H9 (cell line): ENCODE results near the gene LBX1. TPM values are rescaled to one million over a fixed set of nuclear protein-coding genes. Genes with fewer than 3 reads are reported as not detected.

ENCODE experiments used
- DNase-seq: peaks from one replicate; pipeline ENCODE4 v3.0.0-alpha.2; 2017
- H2AFZ ChIP-seq: one replicate; pipeline ENCODE4 v1.6.1; 2013; ENCODE audit warnings: mild to moderate bottlenecking, low read length, control low read depth, moderate library complexity
- H2AK5ac ChIP-seq: 2 replicates; pipeline ENCODE4 v1.6.1; 2013; ENCODE audit warnings: low read length, control low read depth, mixed read lengths; ENCODE audit not compliant: insufficient read length
- H2BK120ac ChIP-seq: one replicate; pipeline ENCODE4 v1.6.1; 2013; ENCODE audit warnings: low read depth, mild to moderate bottlenecking, low read length, control low read depth, inconsistent platforms; ENCODE audit not compliant: poor library complexity, severe bottlenecking
- H2BK12ac ChIP-seq: 2 replicates; pipeline ENCODE4 v1.6.1; 2013; ENCODE audit warnings: low read length, control low read depth, mixed read lengths, low read depth; ENCODE audit not compliant: insufficient read length
- H2BK15ac ChIP-seq: 2 replicates; pipeline ENCODE4 v1.6.1; 2013; ENCODE audit warnings: low read depth, low read length, control low read depth
- H2BK20ac ChIP-seq: one replicate; pipeline ENCODE4 v1.6.1; 2013; ENCODE audit warnings: low read depth, mild to moderate bottlenecking, low read length, control low read depth, inconsistent platforms; ENCODE audit not compliant: poor library complexity, severe bottlenecking
- H2BK5ac ChIP-seq: 2 replicates; pipeline ENCODE4 v1.6.1; 2013; ENCODE audit warnings: low read length, control low read depth, mixed read lengths; ENCODE audit not compliant: insufficient read length
- H3K14ac ChIP-seq: 2 replicates; pipeline ENCODE4 v1.6.1; 2013; ENCODE audit warnings: low read length, control low read depth; ENCODE audit not compliant: insufficient read depth
- H3K18ac ChIP-seq: 2 replicates; pipeline ENCODE4 v1.6.1; 2013; ENCODE audit warnings: low read depth, mild to moderate bottlenecking, mixed read lengths, low read length, control low read depth; ENCODE audit not compliant: insufficient read length
- H3K23ac ChIP-seq: 2 replicates; pipeline ENCODE4 v1.6.1; 2013; ENCODE audit warnings: low read length, control low read depth, mixed read lengths, low read depth; ENCODE audit not compliant: insufficient read length
- H3K23me2 ChIP-seq: 2 replicates; pipeline ENCODE4 v1.6.1; 2013; ENCODE audit warnings: low read depth, mild to moderate bottlenecking, mixed read lengths, low read length, control low read depth; ENCODE audit not compliant: insufficient read length, poor library complexity, severe bottlenecking
- H3K27ac ChIP-seq: 2 replicates; pipeline ENCODE4 v1.5.1; 2013; ENCODE audit warnings: low read length, control low read depth, mixed read lengths, low read depth; ENCODE audit not compliant: insufficient read length
- H3K27me3 ChIP-seq: 2 replicates; pipeline ENCODE4 v1.6.1; 2013; ENCODE audit warnings: low read length, control low read depth, inconsistent platforms; ENCODE audit not compliant: insufficient read depth
- H3K4ac ChIP-seq: 2 replicates; pipeline ENCODE4 v1.6.1; 2013; ENCODE audit warnings: low read depth, mild to moderate bottlenecking, control low read depth, inconsistent platforms, low read length, moderate library complexity
- H3K4me1 ChIP-seq: 2 replicates; pipeline ENCODE4 v1.6.1; 2013; ENCODE audit warnings: low read length, control low read depth, inconsistent platforms; ENCODE audit not compliant: insufficient read depth
- H3K4me2 ChIP-seq: 2 replicates; pipeline ENCODE4 v1.6.1; 2013; ENCODE audit warnings: low read length, control low read depth, mixed read lengths; ENCODE audit not compliant: insufficient read length, insufficient read depth
- H3K56ac ChIP-seq: 2 replicates; pipeline ENCODE4 v1.6.1; 2013; ENCODE audit warnings: low read depth, mild to moderate bottlenecking, mixed read lengths, low read length, control low read depth; ENCODE audit not compliant: insufficient read length
- H3K79me1 ChIP-seq: 2 replicates; pipeline ENCODE4 v1.6.1; 2013; ENCODE audit warnings: low read depth, mild to moderate bottlenecking, moderate library complexity, low read length, control low read depth, inconsistent platforms; ENCODE audit not compliant: insufficient read depth, poor library complexity, severe bottlenecking
- H3K79me2 ChIP-seq: 2 replicates; pipeline ENCODE4 v1.6.1; 2013; ENCODE audit warnings: low read length, control low read depth, inconsistent platforms; ENCODE audit not compliant: insufficient read depth
- H3K9ac ChIP-seq: 2 replicates; pipeline ENCODE4 v1.6.1; 2013; ENCODE audit warnings: low read length, control low read depth, mixed read lengths; ENCODE audit not compliant: insufficient read length; ENCODE audit errors: extremely low read depth
- H3K9me3 ChIP-seq: one replicate; pipeline ENCODE4 v1.6.1; 2013; ENCODE audit warnings: low read depth, low read length, inconsistent platforms; ENCODE audit not compliant: control insufficient read depth
- H3T11ph ChIP-seq: one replicate; pipeline ENCODE4 v1.6.1; 2013; ENCODE audit warnings: mild to moderate bottlenecking, low read length, control low read depth, inconsistent platforms
- H4K20me1 ChIP-seq: one replicate; pipeline ENCODE4 v1.6.1; 2013; ENCODE audit not compliant: control insufficient read depth, insufficient read length, insufficient read depth
- H4K5ac ChIP-seq: 2 replicates; pipeline ENCODE4 v1.6.1; 2013; ENCODE audit warnings: low read depth, mild to moderate bottlenecking, mixed read lengths, low read length, control low read depth; ENCODE audit not compliant: insufficient read length
- H4K8ac ChIP-seq: replicated peaks from 2 replicates; pipeline ENCODE4 v1.6.1; 2013; ENCODE audit warnings: low read length, control low read depth, mixed read lengths, low read depth; ENCODE audit not compliant: insufficient read length
- H4K91ac ChIP-seq: 2 replicates; pipeline ENCODE4 v1.6.1; 2013; ENCODE audit warnings: low read depth, mild to moderate bottlenecking, moderate library complexity, mixed read lengths, low read length, control low read depth; ENCODE audit not compliant: insufficient read length
- H3K27ac Mint-ChIP-seq, 3 experiments: 2 replicates in 2 of 3; 3 replicates in 1 of 3; pipeline ENCODE4 v1.8.0; 2020 to 2021; ENCODE audit warnings: mixed read lengths in 3 of 3, mild to moderate bottlenecking in 1 of 3, moderate library complexity in 1 of 3
- H3K27me3 Mint-ChIP-seq: 2 replicates; pipeline ENCODE4 v1.8.0; 2021; ENCODE audit warnings: low read depth, mild to moderate bottlenecking, moderate library complexity, mixed read lengths
- H3K36me3 Mint-ChIP-seq, 3 experiments: 2 replicates in 2 of 3; 3 replicates in 1 of 3; pipeline ENCODE4 v1.8.0; 2020 to 2021; ENCODE audit warnings: low read depth in 3 of 3, mixed read lengths in 3 of 3; ENCODE audit not compliant: insufficient read depth in 1 of 3
- H3K4me1 Mint-ChIP-seq, 2 experiments: 2 replicates each; pipeline ENCODE4 v1.8.0; 2020; ENCODE audit warnings: mixed read lengths in 2 of 2
- H3K4me3 Mint-ChIP-seq, 2 experiments: 2 replicates in 1 of 2; 3 replicates in 1 of 2; pipeline ENCODE4 v1.8.0; 2020 to 2021; ENCODE audit warnings: mild to moderate bottlenecking in 2 of 2, mixed read lengths in 2 of 2, moderate library complexity in 1 of 2
- H3K9me3 Mint-ChIP-seq, 2 experiments: 2 replicates in 1 of 2; 3 replicates in 1 of 2; pipeline ENCODE4 v1.8.0; 2020; ENCODE audit warnings: mild to moderate bottlenecking in 2 of 2, mixed read lengths in 2 of 2, moderate library complexity in 1 of 2
- WGBS: extraction: QIAGEN DNeasy Blood & Tissue Kit; methylation state at CpG from one replicate; pipeline ENCODE4 v1.1.7; 2013; ENCODE audit warnings: missing lambda C conversion rate, low lambda C conversion rate, mixed read lengths; ENCODE audit not compliant: insufficient read length; ENCODE audit errors: extremely low coverage; 5-methylcytosine and 5-hydroxymethylcytosine counted together
- total RNA-seq: library from RNA; stranded (reverse); gene quantifications from 2 replicates; pipeline ENCODE4 v1.2.1, GENCODE V29; 2021
- TF ChIP-seq, protein P1 (sequence below): fragments of 200-600 bp; sonication (generic); conservative IDR thresholded peaks from 3 replicates; pipeline ENCODE4 v1.8.0; 2021; ENCODE audit warnings: antibody characterized with exemption, mild to moderate bottlenecking

LBX1 gene
- total RNA-seq, 1 experiment from 2014 or later = not detected

GRCh38 chr10:101208543-101208942 lies 20.7 kb downstream of the LBX1 start:
- Mint-ChIP-seq H3K4me1 (peaks cover 2% of the 10 kb centered on the region in 2 experiments; a peak in 1 of 4 replicates), H3K4me3 (no peak overlapping the region), H3K27ac (no peak overlapping the region), H3K9me3 (no peaks in the 10 kb centered on the region), H3K36me3 (no peaks in the 10 kb centered on the region), H3K27me3 (peaks cover 72% of the 10 kb centered on the region)
- Histone ChIP-seq H3K56ac (no peak overlapping the region), H2BK5ac (no peak overlapping the region), H3K14ac (no peak overlapping the region), H3K79me1 (no peaks in the 10 kb centered on the region), H3T11ph (no peak overlapping the region), H3K9me3 (no peaks in the 10 kb centered on the region), H3K4ac (no peak overlapping the region), H4K8ac (no peak overlapping the region), H3K23me2 (no peaks in the 10 kb centered on the region), H2BK20ac (no peak overlapping the region), H4K91ac (no peak overlapping the region), H3K18ac (no peak overlapping the region), H3K27ac (no peak overlapping the region), H2AFZ (no peak overlapping the region), H2BK120ac (no peak overlapping the region), H3K4me1 (no peaks in the 10 kb centered on the region), H3K79me2 (no peaks in the 10 kb centered on the region), H4K5ac (no peak overlapping the region), H3K27me3 (peaks cover 5% of the 10 kb centered on the region; the same call in 1 of the 2 replicates), H2BK15ac (no peak overlapping the region), H3K23ac (no peak overlapping the region), H3K9ac (no peak overlapping the region), H4K20me1 (no peaks in the 10 kb centered on the region), H2AK5ac (no peak overlapping the region), H3K4me2 (no peak overlapping the region), H2BK12ac (no peak overlapping the region)
- TF ChIP-seq, protein P1, sequence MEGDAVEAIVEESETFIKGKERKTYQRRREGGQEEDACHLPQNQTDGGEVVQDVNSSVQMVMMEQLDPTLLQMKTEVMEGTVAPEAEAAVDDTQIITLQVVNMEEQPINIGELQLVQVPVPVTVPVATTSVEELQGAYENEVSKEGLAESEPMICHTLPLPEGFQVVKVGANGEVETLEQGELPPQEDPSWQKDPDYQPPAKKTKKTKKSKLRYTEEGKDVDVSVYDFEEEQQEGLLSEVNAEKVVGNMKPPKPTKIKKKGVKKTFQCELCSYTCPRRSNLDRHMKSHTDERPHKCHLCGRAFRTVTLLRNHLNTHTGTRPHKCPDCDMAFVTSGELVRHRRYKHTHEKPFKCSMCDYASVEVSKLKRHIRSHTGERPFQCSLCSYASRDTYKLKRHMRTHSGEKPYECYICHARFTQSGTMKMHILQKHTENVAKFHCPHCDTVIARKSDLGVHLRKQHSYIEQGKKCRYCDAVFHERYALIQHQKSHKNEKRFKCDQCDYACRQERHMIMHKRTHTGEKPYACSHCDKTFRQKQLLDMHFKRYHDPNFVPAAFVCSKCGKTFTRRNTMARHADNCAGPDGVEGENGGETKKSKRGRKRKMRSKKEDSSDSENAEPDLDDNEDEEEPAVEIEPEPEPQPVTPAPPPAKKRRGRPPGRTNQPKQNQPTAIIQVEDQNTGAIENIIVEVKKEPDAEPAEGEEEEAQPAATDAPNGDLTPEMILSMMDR = no peak
- no peak for DNase-seq
- no CpG with 5 or more reads among the region's 5 CpGs for WGBS
